Kidney epithelial cell (primary cell): Measurements from ENCODE around the gene BAX. TPM values are rescaled to one million over a fixed set of nuclear protein-coding genes. Genes with fewer than 3 reads are reported as not detected.

Experiments used
- DNase-seq: peaks from one replicate; pipeline ENCODE4 v3.0.0-alpha.2; 2010; ENCODE audit warnings: low read depth
- H3K27me3 ChIP-seq: 2 replicates; pipeline ENCODE4 v1.6.0; 2011; ENCODE audit warnings: low read length; ENCODE audit not compliant: control insufficient read depth, insufficient read depth
- H3K36me3 ChIP-seq: 2 replicates; pipeline ENCODE4 v1.5.1; 2011; ENCODE audit warnings: low read length; ENCODE audit not compliant: control insufficient read depth, insufficient read depth
- H3K4me3 ChIP-seq: 2 replicates; pipeline ENCODE4 v1.5.1; 2011; ENCODE audit warnings: low read depth, mild to moderate bottlenecking, control low read depth, low read length
- total RNA-seq: library from RNA; depleted of rRNA; stranded (reverse); fragments of >200 nt; gene quantifications from 2 replicates; pipeline ENCODE4 v1.2.3, GENCODE V29; 2015
- TF ChIP-seq, protein P1 (sequence below): IDR thresholded peaks from 2 replicates; pipeline ENCODE4 v1.5.1; 2011; ENCODE audit warnings: mild to moderate bottlenecking, moderate library complexity, low read length, control low read depth, inconsistent platforms; ENCODE audit not compliant: insufficient read depth, poor library complexity, severe bottlenecking

BAX gene
- total RNA-seq, 1 donor from 2014 or later: 128 TPM

DNA sequence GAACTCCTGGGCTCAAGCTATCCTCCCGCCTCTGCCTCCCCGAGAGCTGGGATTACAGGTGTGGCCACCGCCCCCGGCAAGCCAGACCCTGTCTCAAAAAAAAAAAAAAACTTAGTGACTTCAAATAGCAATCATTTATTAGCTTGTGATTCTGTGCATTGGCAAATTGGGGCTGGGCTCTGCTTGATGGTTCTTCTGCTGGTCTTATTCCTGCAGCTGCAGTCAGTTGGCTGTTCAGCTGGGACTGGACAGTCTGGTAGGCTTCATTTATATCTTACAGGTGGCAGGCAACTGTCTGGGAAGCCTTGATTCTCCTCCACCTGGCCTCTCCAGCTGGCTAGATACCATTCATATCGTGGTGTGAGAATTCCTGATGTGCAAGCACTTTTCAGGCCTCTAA, 13.8 kb upstream of the BAX start:
- TF ChIP-seq, protein P1, sequence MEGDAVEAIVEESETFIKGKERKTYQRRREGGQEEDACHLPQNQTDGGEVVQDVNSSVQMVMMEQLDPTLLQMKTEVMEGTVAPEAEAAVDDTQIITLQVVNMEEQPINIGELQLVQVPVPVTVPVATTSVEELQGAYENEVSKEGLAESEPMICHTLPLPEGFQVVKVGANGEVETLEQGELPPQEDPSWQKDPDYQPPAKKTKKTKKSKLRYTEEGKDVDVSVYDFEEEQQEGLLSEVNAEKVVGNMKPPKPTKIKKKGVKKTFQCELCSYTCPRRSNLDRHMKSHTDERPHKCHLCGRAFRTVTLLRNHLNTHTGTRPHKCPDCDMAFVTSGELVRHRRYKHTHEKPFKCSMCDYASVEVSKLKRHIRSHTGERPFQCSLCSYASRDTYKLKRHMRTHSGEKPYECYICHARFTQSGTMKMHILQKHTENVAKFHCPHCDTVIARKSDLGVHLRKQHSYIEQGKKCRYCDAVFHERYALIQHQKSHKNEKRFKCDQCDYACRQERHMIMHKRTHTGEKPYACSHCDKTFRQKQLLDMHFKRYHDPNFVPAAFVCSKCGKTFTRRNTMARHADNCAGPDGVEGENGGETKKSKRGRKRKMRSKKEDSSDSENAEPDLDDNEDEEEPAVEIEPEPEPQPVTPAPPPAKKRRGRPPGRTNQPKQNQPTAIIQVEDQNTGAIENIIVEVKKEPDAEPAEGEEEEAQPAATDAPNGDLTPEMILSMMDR: no peak
- DNase-seq: no peak
- Histone ChIP-seq H3K4me3 (no peak overlapping the region), H3K36me3 (no peaks in the 10 kb centered on the region), H3K27me3 (no peaks in the 10 kb centered on the region)

DNA sequence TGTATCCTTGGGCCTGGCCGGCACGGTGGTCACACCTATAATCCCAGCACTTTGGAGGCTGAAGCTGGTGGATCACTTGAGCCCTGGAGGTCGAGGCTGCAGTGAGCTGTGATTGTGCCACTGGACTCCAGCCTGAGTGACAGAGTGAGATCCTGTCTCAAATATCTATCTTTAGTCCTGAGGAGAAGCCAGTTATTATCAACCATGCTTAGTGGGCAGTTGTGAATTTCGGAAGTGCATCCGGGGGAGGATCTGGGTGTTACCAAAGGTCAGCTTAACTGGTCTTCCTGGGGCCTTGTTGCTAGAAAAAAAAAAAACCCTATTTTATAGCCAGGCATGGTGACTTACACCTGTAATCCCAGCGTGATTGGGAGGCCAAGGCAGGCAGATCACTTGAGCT, 11.6 kb upstream of the BAX start:
- DNase-seq: no peak
- TF ChIP-seq, protein P1: no peak
- H3K27me3 ChIP-seq: no peaks in the 10 kb centered on the region
- no peaks in the 10 kb centered on the region for H3K36me3 ChIP-seq
- H3K4me3 ChIP-seq: no peak overlapping the region

GRCh38 chr19:48945415-48945814, 9.3 kb upstream of the BAX start:
- TF ChIP-seq, protein P1: no peak
- DNase-seq: no peak
- no peak overlapping the region for H3K4me3 ChIP-seq
- no peaks in the 10 kb centered on the region for H3K36me3 ChIP-seq
- no peaks in the 10 kb centered on the region for H3K27me3 ChIP-seq

GRCh38 chr19:48945817-48946216, 8.9 kb upstream of the BAX start:
- TF ChIP-seq, protein P1: no peak

DNA sequence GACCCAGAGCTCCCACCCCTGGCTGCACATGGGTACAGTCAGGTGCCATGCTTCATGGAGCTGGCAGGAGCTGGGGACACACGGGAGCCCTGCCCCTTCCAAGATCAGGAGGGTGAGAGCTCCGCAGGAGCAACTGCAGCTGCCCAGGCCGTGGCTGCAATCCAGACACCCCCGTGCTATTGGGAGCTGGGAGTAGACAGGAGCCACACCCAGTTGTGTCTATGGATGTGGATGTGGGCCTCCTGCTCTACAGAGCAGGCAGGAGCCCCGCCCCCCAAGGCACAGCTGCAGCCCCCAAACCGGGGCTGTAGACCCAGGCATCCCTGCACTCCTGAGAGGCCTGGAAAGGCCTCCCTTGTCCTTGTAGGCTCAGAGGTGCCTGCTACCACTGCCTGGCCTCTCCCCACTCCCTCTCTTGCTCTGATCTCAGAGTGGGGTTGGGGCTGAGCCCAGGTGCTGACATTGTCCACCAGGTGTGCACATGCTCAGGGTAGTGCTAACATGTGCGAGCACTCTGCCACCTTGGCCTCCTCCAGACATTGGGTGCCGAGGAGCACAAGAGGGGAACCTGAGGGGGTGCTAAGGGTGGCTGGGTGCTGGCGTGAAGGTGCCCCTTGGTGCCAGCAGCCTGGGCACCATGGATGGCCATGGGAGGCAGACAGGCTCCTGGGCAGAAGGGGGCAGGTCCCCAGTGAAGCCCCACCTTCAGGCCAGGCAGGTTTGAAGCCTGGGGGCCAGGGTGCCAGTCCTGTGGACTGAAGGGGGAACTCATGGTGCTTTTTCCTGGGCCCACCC, 8.0 kb upstream of the BAX start:
- TF ChIP-seq, protein P1: no peak

More at GRCh38 chr19:48945817-48946216, 8.9 kb upstream of the BAX start:
- no peak for DNase-seq
- H3K27me3 ChIP-seq: no peaks in the 10 kb centered on the region
- no peaks in the 10 kb centered on the region for H3K36me3 ChIP-seq
- no peak overlapping the region for H3K4me3 ChIP-seq

GRCh38 chr19:48947258-48947542, 7.5 kb upstream of the BAX start:
- DNase-seq: no peak
- TF ChIP-seq, protein P1: no peak

More for the DNA sequence above, 8.0 kb upstream of the BAX start:
- DNase-seq: no peak
- Histone ChIP-seq H3K27me3 (no peaks in the 10 kb centered on the region), H3K36me3 (no peaks in the 10 kb centered on the region), H3K4me3 (no peak overlapping the region)

More at GRCh38 chr19:48947258-48947542, 7.5 kb upstream of the BAX start:
- no peaks in the 10 kb centered on the region for H3K27me3 ChIP-seq
- H3K4me3 ChIP-seq: no peak overlapping the region
- H3K36me3 ChIP-seq: no peaks in the 10 kb centered on the region
